Stimulated activated CD8-positive, alpha-beta memory T cell treated with anti-CD3 and anti-CD28 coated beads, Interleukin-4, amount 100 ng/mL, for 1 hour (primary cell): ENCODE data around the gene LCLAT1.

Experiments used
- DNase-seq, 2 donors: peaks; one replicate each; pipeline ENCODE4 v3.0.0-alpha.2; 2020; ENCODE audit warnings: low read depth in 2 of 2, low spot score in 1 of 2

LCLAT1 gene

GRCh38 chr2:30664761-30665358 is 217.8 kb downstream of the LCLAT1 start:
- DNase-seq, result no peak

GRCh38 chr2:30665761-30666265 is 218.8 kb downstream of the LCLAT1 start:
- no peak for DNase-seq

- DNase-seq, result no peak
Measured at GRCh38 chr2:30666266-30666874, 219.3 kb downstream of the LCLAT1 start.

- DNase-seq, result no peak
Measured at GRCh38 chr2:30670453-30670852, 223.4 kb downstream of the LCLAT1 start.

- DNase-seq, result no peak
Measured at GRCh38 chr2:30673127-30673526, 226.1 kb downstream of the LCLAT1 start.

- DNase-seq, result no peak
Measured at GRCh38 chr2:30675758-30676157, 228.7 kb downstream of the LCLAT1 start.

GRCh38 chr2:30677231-30677630 is 230.2 kb downstream of the LCLAT1 start:
- DNase-seq, result no peak

GRCh38 chr2:30677861-30678385 is 230.9 kb downstream of the LCLAT1 start:
- DNase-seq, result no peak

GRCh38 chr2:30678410-30679137 is 231.5 kb downstream of the LCLAT1 start:
- no peak for DNase-seq

GRCh38 chr2:30679426-30680088 is 232.5 kb downstream of the LCLAT1 start:
- DNase-seq, result no peak

GRCh38 chr2:30680121-30680520 is 233.1 kb downstream of the LCLAT1 start:
- no peak for DNase-seq

- no peak for DNase-seq
Measured at GRCh38 chr2:30681022-30681421, 234.0 kb downstream of the LCLAT1 start.

GRCh38 chr2:30683236-30683956 is 236.3 kb downstream of the LCLAT1 start:
- no peak for DNase-seq

GRCh38 chr2:30684026-30684425 is 237.0 kb downstream of the LCLAT1 start:
- no peak for DNase-seq

- no peak for DNase-seq
Measured at GRCh38 chr2:30684516-30684915, 237.5 kb downstream of the LCLAT1 start.

GRCh38 chr2:30684996-30685395 is 237.9 kb downstream of the LCLAT1 start:
- DNase-seq, result no peak

GRCh38 chr2:30686000-30686399 is 239.0 kb downstream of the LCLAT1 start:
- no peak for DNase-seq

- no peak for DNase-seq
Measured at GRCh38 chr2:30686669-30687068, 239.6 kb downstream of the LCLAT1 start.

GRCh38 chr2:30688956-30689401 is 241.9 kb downstream of the LCLAT1 start:
- no peak for DNase-seq

GRCh38 chr2:30689496-30690125 is 242.6 kb downstream of the LCLAT1 start:
- no peak for DNase-seq
